GM23248 (cell line): ENCODE measurements around the gene FADS3. TPM values are rescaled to one million over a fixed set of nuclear protein-coding genes. Genes with fewer than 3 reads are reported as not detected.

Source experiments
- DNase-seq: peaks from one replicate; pipeline ENCODE4 v3.0.0-alpha.2; 2015
- H2AFZ ChIP-seq: fragments of 200-600 bp; sonication (generic); 2 replicates; pipeline ENCODE4 v1.6.1; 2016; ENCODE audit warnings: antibody characterized with exemption
- H3F3A ChIP-seq: fragments of 200-600 bp; sonication (generic); 2 replicates; pipeline ENCODE4 v1.6.1; 2016; ENCODE audit warnings: mild to moderate bottlenecking, antibody characterized with exemption, mixed run types; ENCODE audit not compliant: insufficient read depth
- H3K27ac ChIP-seq: fragments of 200-600 bp; sonication (generic); 2 replicates; pipeline ENCODE4 v1.5.1; 2016; ENCODE audit warnings: mild to moderate bottlenecking
- H3K27me3 ChIP-seq: fragments of 200-600 bp; sonication (generic); replicated peaks from 2 replicates; pipeline ENCODE4 v1.6.1; 2016; ENCODE audit warnings: mild to moderate bottlenecking; ENCODE audit not compliant: insufficient read depth
- H3K36me3 ChIP-seq: fragments of 200-600 bp; sonication (generic); 2 replicates; pipeline ENCODE4 v1.6.1; 2016; ENCODE audit warnings: low read depth, mild to moderate bottlenecking
- H3K4me1 ChIP-seq: fragments of 200-600 bp; sonication (generic); 2 replicates; pipeline ENCODE4 v1.6.1; 2016; ENCODE audit warnings: mild to moderate bottlenecking; ENCODE audit not compliant: insufficient read depth
- H3K4me2 ChIP-seq: fragments of 200-600 bp; sonication (generic); one replicate; pipeline ENCODE4 v1.6.1; 2016; ENCODE audit warnings: mild to moderate bottlenecking; ENCODE audit not compliant: unreplicated experiment
- H3K4me3 ChIP-seq: fragments of 200-600 bp; sonication (generic); 2 replicates; pipeline ENCODE4 v1.5.1; 2016; ENCODE audit warnings: mild to moderate bottlenecking
- H3K79me2 ChIP-seq: fragments of 200-600 bp; sonication (generic); 2 replicates; pipeline ENCODE4 v1.6.1; 2016; ENCODE audit warnings: mild to moderate bottlenecking; ENCODE audit not compliant: insufficient read depth
- H3K9ac ChIP-seq: fragments of 200-600 bp; sonication (generic); 2 replicates; pipeline ENCODE4 v1.6.1; 2016; ENCODE audit warnings: mild to moderate bottlenecking
- H3K9me2 ChIP-seq: fragments of 200-600 bp; sonication (generic); 2 replicates; pipeline ENCODE4 v1.6.1; 2016; ENCODE audit warnings: mixed run types, mild to moderate bottlenecking, moderate library complexity; ENCODE audit not compliant: insufficient read depth
- H3K9me3 ChIP-seq: fragments of 200-600 bp; sonication (generic); one replicate; pipeline ENCODE4 v1.6.1; 2017; ENCODE audit warnings: low read depth
- H4K20me1 ChIP-seq: fragments of 200-600 bp; sonication (generic); 2 replicates; pipeline ENCODE4 v1.6.0; 2016; ENCODE audit not compliant: insufficient read depth
- EZH2 ChIP-seq: fragments of 200-600 bp; sonication (generic); IDR thresholded peaks from 2 replicates; pipeline ENCODE4 v1.6.1; 2018; ENCODE audit warnings: antibody characterized with exemption, mild to moderate bottlenecking; ENCODE audit not compliant: insufficient read depth, poor library complexity, severe bottlenecking
- EZH2phosphoT487 ChIP-seq: fragments of 200-600 bp; sonication (generic); IDR thresholded peaks from 2 replicates; pipeline ENCODE4 v1.6.1; 2018; ENCODE audit warnings: antibody characterized with exemption, moderate library complexity, mild to moderate bottlenecking, low read depth; ENCODE audit not compliant: insufficient read depth
- WGBS, 2 experiments: methylation state at CpG; one replicate each; pipeline ENCODE4 v1.1.6; 2015 to 2017; ENCODE audit warnings: low lambda C conversion rate in 2 of 2, low coverage in 1 of 2; ENCODE audit errors: missing lambda C conversion rate in 2 of 2; 5-methylcytosine and 5-hydroxymethylcytosine counted together
- in situ Hi-C: fragments of 300-500 bp; cut with MboI; formaldehyde crosslinking; loops from 2 replicates; pipeline ENCODE4 v1.15.0; 2020
- polyA plus RNA-seq: library from polyadenylated mRNA; unstranded; fragments of >200 nt; fragmentation: Nextera tagmentation; extraction: Ambion mirVana; gene quantifications from 2 replicates; pipeline ENCODE4 v1.2.1, GENCODE V29; 2016
- total RNA-seq: library from RNA; depleted of rRNA; stranded (reverse); fragments of >200 nt; shearing (Covaris generic); gene quantifications from 2 replicates; pipeline ENCODE4 v1.2.3, GENCODE V29; 2014

The FADS3 gene
- total and polyA plus RNA-seq, 2 experiments from 2014 or later: 135 to 203 TPM

- DNase-seq: no peak
- WGBS, 2 experiments: 94 to 96% methylated on average over 24 of the region's 24 CpGs
- Histone ChIP-seq H2AFZ (no peak overlapping the region), H4K20me1 (no peaks in the 10 kb centered on the region), H3K36me3 (no peaks in the 10 kb centered on the region), H3K4me2 (no peak overlapping the region), H3K9me3 (no peaks in the 10 kb centered on the region), H3K9me2 (no peaks in the 10 kb centered on the region), H3K9ac (no peak overlapping the region), H3K79me2 (no peaks in the 10 kb centered on the region), H3K4me1 (no peaks in the 10 kb centered on the region), H3K27me3 (no peaks in the 10 kb centered on the region), H3K4me3 (no peak overlapping the region), H3K27ac (no peak overlapping the region), H3F3A (no peaks in the 10 kb centered on the region)
- TF ChIP-seq EZH2: no peak
- no peak for TF ChIP-seq EZH2phosphoT487
- in situ Hi-C loops: no loop called here
Observed at GRCh38 chr11:61851113-61851899, 40.0 kb downstream of the FADS3 start.

DNA sequence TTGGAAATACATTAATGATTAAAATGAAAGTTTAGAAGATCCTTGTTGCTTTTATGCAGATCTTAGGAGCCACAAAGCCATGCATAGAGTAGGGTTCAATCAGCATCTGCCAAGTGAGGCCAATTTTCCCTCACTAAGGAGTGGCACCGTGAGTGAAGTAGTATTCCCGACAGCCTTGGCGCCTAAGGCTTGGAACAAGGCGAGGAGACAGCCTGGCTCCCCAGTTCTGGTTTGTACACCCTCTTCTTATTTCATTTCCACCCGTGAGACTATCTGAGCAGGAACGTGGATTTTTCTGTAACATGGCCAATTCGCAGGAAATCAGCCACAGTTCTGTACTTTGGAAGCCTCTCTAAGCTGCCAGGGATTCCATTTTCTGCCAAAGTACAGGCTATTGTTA, 40.7 kb downstream of the FADS3 start:
- Histone ChIP-seq H3K4me2 (no peak overlapping the region), H3K27me3 (no peaks in the 10 kb centered on the region), H3K27ac (no peak overlapping the region), H3F3A (no peaks in the 10 kb centered on the region), H4K20me1 (no peaks in the 10 kb centered on the region), H3K9ac (no peak overlapping the region), H3K36me3 (no peaks in the 10 kb centered on the region), H3K79me2 (no peaks in the 10 kb centered on the region), H3K4me3 (no peak overlapping the region), H3K4me1 (no peaks in the 10 kb centered on the region), H3K9me2 (no peaks in the 10 kb centered on the region), H2AFZ (no peak overlapping the region), H3K9me3 (no peaks in the 10 kb centered on the region)
- 80% methylated on average over 7 of the region's 7 CpGs for WGBS, 2 experiments
- no peak for TF ChIP-seq EZH2
- TF ChIP-seq EZH2phosphoT487: no peak
- DNase-seq: no peak
- in situ Hi-C loops: no loop called here

DNA sequence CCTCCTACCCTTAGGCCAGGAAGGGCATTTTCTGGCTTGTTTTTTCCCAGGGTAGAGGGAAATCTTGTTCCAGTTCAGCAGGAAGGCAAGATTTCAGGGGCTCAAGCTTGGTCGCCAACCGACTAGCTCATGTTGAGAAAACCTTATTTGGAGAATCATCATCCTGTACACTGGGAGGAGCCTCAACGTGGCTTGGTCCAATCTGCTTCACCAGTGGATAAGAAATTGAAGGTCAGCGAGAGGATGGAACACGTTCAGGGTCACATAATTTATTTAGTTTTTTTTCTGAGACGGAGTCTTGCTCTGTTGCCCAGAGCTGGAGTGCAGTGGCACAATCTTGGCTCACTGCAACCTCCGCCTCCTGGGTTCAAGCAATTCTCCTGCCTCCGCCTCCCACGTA, 42.7 kb downstream of the FADS3 start:
- H3K27me3 ChIP-seq: no peaks in the 10 kb centered on the region
- TF ChIP-seq EZH2 (no peak), EZH2phosphoT487 (no peak)
- H2AFZ ChIP-seq: no peak overlapping the region
- no peaks in the 10 kb centered on the region for H3K4me1 ChIP-seq
- H3K4me2 ChIP-seq: no peak overlapping the region
- no peak overlapping the region for H3K9ac ChIP-seq
- no peaks in the 10 kb centered on the region for H3K9me2 ChIP-seq
- H3K27ac ChIP-seq: no peak overlapping the region
- no peaks in the 10 kb centered on the region for H3F3A ChIP-seq
- DNase-seq: no peak
- WGBS, 2 experiments: 89 to 91% methylated on average over 9 of the region's 9 CpGs
- in situ Hi-C loops: no loop called here
- H3K4me3 ChIP-seq: no peak overlapping the region
- H3K79me2 ChIP-seq: no peaks in the 10 kb centered on the region
- H3K9me3 ChIP-seq: no peaks in the 10 kb centered on the region
- no peaks in the 10 kb centered on the region for H3K36me3 ChIP-seq
- H4K20me1 ChIP-seq: no peaks in the 10 kb centered on the region

GRCh38 chr11:61847914-61848581, 43.3 kb downstream of the FADS3 start:
- H3K9ac ChIP-seq: no peak overlapping the region
- H3K27ac ChIP-seq: no peak overlapping the region
- H3K4me3 ChIP-seq: no peak overlapping the region
- no peaks in the 10 kb centered on the region for H3F3A ChIP-seq
- H3K4me2 ChIP-seq: no peak overlapping the region
- H3K4me1 ChIP-seq: no peaks in the 10 kb centered on the region
- no peaks in the 10 kb centered on the region for H4K20me1 ChIP-seq
- no peak overlapping the region for H2AFZ ChIP-seq
- in situ Hi-C loops: no loop called here
- no peaks in the 10 kb centered on the region for H3K27me3 ChIP-seq
- no peak for DNase-seq
- no peaks in the 10 kb centered on the region for H3K36me3 ChIP-seq
- TF ChIP-seq EZH2 (no peak), EZH2phosphoT487 (no peak)
- no peaks in the 10 kb centered on the region for H3K79me2 ChIP-seq
- 93 to 99% methylated on average over 18 of the region's 18 CpGs for WGBS, 2 experiments
- H3K9me3 ChIP-seq: no peaks in the 10 kb centered on the region
- H3K9me2 ChIP-seq: no peaks in the 10 kb centered on the region
